Activated T-helper 2 cell treated with anti-CD3 and anti-CD28 coated beads, Interferon-gamma antibody, Interleukin-2, Interleukin-4, amounts not matched to agents 10 μg/mL and 5 μg/mL and 100 μg/mL, durations not matched to agents 14 hours and 24 hours and 36 hours (primary cell): Measurements from ENCODE around the gene PIK3AP1. TPM values are rescaled to one million over a fixed set of nuclear protein-coding genes. Genes with fewer than 3 reads are reported as not detected.
"Not testable (repeated sequence)": the region's sequence is repeated elsewhere in the genome, so short reads cannot be mapped to it uniquely, and the experiment has no call there.

ENCODE experiments used
- DNase-seq: peaks from one replicate; pipeline ENCODE4 v3.0.0; 2021; ENCODE audit warnings: low spot score
- H3K27ac Mint-ChIP-seq: one replicate; pipeline ENCODE4 v1.8.0; 2021; ENCODE audit warnings: mixed read lengths
- H3K27me3 Mint-ChIP-seq: one replicate; pipeline ENCODE4 v1.8.0; 2021; ENCODE audit warnings: low read depth, mixed read lengths
- H3K36me3 Mint-ChIP-seq: one replicate; pipeline ENCODE4 v1.8.0; 2021; ENCODE audit warnings: low read depth, mixed read lengths
- H3K4me1 Mint-ChIP-seq: one replicate; pipeline ENCODE4 v1.8.0; 2021; ENCODE audit warnings: low read depth, mixed read lengths
- H3K4me3 Mint-ChIP-seq: one replicate; pipeline ENCODE4 v1.8.0; 2021; ENCODE audit warnings: low read depth, mild to moderate bottlenecking, moderate library complexity, mixed read lengths
- H3K9me3 Mint-ChIP-seq: one replicate; pipeline ENCODE4 v1.8.0; 2021; ENCODE audit warnings: mixed read lengths
- intact Hi-C: fragments of 100-400 bp; cut with micrococcal nuclease; formaldehyde crosslinking; loops from one replicate; pipeline ENCODE4 v1.15.1; 2023
- total RNA-seq: library from RNA; stranded (reverse); gene quantifications from 2 replicates; pipeline ENCODE4 v1.2.3, GENCODE V29; 2022

The PIK3AP1 gene
- total RNA-seq, 1 donor from 2014 or later, result 14.0 TPM

DNA sequence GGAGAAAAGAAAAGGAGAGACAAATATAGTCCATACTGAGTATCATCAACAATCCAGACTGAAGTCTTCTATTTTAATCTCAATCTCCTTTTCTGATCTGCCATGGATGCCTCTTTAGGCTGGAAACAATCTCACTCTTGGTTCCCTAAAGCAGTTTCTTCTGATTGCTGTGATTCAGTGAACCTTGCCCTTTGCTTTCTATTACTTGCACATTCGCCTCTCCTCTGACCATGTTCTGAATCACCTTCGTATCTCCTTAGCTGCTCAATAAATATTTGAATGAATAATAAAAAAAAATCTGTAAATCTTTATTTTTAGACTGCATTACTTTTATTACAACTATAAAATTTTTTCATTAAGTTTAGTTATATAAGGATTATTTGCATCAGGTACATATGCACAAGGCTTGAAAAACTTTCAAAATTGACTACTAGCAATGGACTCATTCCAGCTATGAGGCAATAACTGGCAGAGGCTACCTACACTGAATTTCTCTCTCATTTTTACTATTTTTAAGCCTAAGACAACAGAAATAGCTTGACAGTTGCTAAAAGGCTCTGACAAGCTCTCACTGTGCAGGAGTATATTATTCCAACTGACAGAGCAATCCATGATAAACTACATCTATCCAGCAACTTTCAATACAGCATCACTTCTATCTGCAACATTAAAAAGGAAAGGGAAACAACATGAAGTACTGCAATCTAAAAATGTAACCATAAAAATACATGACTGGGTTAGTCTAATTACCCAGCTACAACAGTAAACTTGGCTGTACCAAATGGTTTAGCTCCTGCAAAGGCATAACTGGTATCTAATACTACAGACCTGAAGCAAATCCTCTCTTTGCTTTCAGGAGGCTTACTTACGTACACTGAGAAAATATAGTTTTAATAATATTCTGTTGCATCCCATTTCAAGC is 159.1 kb downstream of the PIK3AP1 start:
- Mint-ChIP-seq H3K4me3 (no peak overlapping the region), H3K27me3 (no peaks in the 10 kb centered on the region), H3K27ac (no peak overlapping the region), H3K36me3 (peaks cover 46% of the 10 kb centered on the region), H3K9me3 (no peaks in the 10 kb centered on the region), H3K4me1 (peaks cover 9% of the 10 kb centered on the region)
- DNase-seq, result no peak
- intact Hi-C loops, result no loop called here

DNA sequence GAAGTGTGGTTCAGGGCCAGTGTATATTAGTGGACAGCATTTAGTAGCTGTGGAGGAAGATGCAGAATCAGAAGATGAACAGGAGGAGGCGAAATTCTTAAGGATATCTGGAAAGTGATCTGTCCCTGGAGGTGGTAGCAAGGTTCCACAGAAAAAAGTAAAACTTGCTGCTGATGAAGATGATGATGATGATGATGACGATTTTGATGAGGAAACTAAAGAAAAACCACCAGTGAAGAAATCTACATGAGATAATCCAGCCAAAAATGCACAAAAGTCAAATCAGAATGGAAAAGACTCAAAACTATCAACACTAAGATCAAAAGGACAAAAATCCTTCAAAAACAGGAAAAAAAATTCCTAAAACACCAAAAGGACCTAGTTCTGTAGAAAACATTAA is 159.8 kb downstream of the PIK3AP1 start:
- no peak for DNase-seq
- H3K36me3 Mint-ChIP-seq, result peaks cover 46% of the 10 kb centered on the region
- no peak overlapping the region for H3K27ac Mint-ChIP-seq
- no peaks in the 10 kb centered on the region for H3K9me3 Mint-ChIP-seq
- intact Hi-C loops, result no loop called here
- peaks cover 3% of the 10 kb centered on the region for H3K4me1 Mint-ChIP-seq
- no peak overlapping the region for H3K4me3 Mint-ChIP-seq
- H3K27me3 Mint-ChIP-seq, result no peaks in the 10 kb centered on the region

DNA sequence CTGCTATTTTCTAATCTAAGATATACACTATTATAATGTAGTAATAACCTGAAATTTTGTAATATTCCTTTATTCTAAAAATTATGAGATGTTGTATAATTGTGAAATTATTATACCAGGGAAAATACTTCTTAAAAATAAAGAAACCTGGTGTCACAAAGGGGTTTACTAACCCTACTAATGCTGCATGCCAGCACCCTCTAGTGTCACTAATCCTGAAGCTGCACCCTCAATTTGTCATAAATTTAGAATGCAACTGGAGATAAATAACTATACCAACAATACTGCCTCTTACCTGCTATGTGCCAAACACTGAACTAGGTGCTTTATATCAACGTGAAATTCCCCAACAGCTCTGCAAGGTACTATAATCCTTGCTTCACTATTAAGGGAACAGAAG is 164.3 kb downstream of the PIK3AP1 start:
- peaks cover 30% of the 10 kb centered on the region for H3K36me3 Mint-ChIP-seq
- no peaks in the 10 kb centered on the region for H3K4me1 Mint-ChIP-seq
- intact Hi-C loops, result no loop called here
- H3K9me3 Mint-ChIP-seq, result no peaks in the 10 kb centered on the region
- DNase-seq, result no peak
- H3K27me3 Mint-ChIP-seq, result no peaks in the 10 kb centered on the region
- H3K4me3 Mint-ChIP-seq, result no peak overlapping the region
- no peak overlapping the region for H3K27ac Mint-ChIP-seq

DNA sequence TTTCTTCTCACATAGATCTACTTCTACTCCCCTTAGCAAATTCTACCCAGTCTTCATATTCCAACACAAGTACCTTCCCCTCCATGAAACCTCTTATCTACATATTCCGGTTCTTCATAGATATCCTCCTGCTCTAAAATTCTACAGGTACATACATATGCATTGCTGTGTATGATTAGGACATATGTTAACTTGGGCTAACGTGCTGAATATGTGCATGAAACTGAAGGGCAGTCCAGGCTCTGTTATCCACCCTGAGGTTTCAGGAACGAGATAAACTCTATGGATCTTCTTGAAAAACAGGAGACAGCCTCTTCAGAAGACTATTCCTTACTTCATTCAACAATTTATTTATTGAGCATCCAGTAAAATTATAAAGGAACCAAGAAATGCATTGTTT is 165.0 kb downstream of the PIK3AP1 start:
- no peaks in the 10 kb centered on the region for H3K27me3 Mint-ChIP-seq
- H3K9me3 Mint-ChIP-seq, result no peaks in the 10 kb centered on the region
- no peak overlapping the region for H3K4me3 Mint-ChIP-seq
- DNase-seq, result no peak
- H3K36me3 Mint-ChIP-seq, result peaks cover 23% of the 10 kb centered on the region
- no peaks in the 10 kb centered on the region for H3K4me1 Mint-ChIP-seq
- intact Hi-C loops, result no loop called here
- H3K27ac Mint-ChIP-seq, result no peak overlapping the region

DNA sequence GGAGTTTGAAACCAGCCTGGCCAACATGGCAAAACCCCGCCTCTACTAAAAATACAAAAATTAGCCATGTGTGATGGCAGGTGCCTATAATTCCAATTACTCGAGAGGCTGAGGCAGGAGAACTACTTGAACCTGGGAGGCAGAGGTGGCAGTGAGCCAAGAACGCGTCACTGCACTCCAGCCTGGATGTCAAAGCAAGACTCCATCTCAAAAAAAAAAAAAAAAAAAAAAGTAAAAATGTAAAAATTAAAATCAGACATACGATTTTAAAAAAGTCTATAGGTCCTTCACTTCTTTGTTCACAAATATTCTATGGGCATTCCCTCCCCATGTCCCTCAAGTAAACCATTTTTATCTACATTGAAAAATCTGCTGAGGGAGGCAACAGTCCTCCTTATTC is 171.7 kb downstream of the PIK3AP1 start:
- Mint-ChIP-seq H3K36me3 (peaks cover 46% of the 10 kb centered on the region), H3K4me3 (no peak overlapping the region), H3K9me3 (no peaks in the 10 kb centered on the region), H3K27ac (no peak overlapping the region), H3K27me3 (no peaks in the 10 kb centered on the region), H3K4me1 (no peaks in the 10 kb centered on the region)
- no peak for DNase-seq
- intact Hi-C loops, result no loop called here

DNA sequence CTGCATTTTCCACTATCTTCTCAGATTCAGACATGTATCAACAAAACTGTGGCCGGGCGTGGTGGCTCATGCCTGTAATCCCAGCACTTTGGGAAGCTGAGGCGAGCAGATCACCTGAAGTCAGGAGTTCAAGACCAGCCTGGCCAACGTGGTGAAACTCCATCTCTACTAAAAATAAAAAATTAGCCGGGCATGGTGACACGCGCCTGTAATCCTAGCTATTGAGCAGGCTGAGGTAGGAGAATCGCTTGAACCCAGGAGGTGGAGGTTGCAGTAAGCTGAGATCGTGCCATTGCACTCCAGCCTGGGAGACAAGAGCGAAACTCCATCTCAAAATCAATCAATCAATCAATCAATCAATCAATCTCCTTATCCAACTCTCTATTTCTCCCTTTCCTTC is 174.8 kb downstream of the PIK3AP1 start:
- intact Hi-C loops, H3K4me1 Mint-ChIP-seq: not testable (repeated sequence)
- H3K36me3 Mint-ChIP-seq, result peaks cover 50% of the 10 kb centered on the region

More for the DNA sequence above, 174.8 kb downstream of the PIK3AP1 start:
- not testable (repeated sequence) for H3K27me3 Mint-ChIP-seq, H3K9me3 Mint-ChIP-seq, DNase-seq, H3K27ac Mint-ChIP-seq, H3K4me3 Mint-ChIP-seq

Other genes starting within 250 kb of the PIK3AP1 start
- 0.09 TPM in 1 of 2 replicates, not detected in the other for gene TLL2, start 206.6 kb downstream of the PIK3AP1 start, total RNA-seq
- gene TM9SF3, start 133.5 kb downstream of the PIK3AP1 start, total RNA-seq, result 81.3 and 82.3 TPM in 2 replicates
- 23.6 and 27.3 TPM in 2 replicates for gene LCOR, start 111.8 kb upstream of the PIK3AP1 start, total RNA-seq